ENCODE results near the gene TBC1D19. TPM values are rescaled to one million over a fixed set of nuclear protein-coding genes. Genes with fewer than 3 reads are reported as not detected.

TBC1D19 gene
- total and polyA plus RNA-seq, 2 donors (not counting 1 experiment from before 2014, with no cell fraction given) = 1.8 to 11.0 TPM

DNA sequence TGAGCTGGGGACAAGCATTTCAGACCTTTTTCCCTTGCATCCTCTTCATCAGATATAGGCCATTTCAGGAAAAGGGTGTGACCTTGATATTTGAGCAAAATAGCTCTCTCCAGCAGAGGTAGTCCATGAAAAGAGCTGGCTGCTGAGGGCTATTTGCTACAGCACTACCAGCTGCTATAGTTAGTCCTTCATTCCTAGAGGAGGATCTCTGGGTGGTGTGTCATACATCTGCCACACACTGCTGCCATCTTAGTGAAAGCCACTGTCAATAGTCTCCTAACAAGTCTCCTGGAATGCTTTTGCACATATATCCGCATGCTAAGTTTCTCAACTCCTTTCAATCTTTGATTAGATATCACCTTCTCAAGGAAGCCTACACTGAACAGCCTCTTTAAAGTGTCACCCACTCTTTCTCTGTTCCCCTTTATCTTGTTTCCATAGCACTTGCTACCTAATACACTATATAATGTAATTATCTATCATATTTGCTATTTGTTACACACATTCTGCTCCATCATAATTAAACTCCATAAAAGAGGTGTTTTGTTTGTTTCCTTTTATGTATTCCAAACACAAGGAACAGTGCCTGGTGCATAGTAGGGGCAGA, 131.9 kb downstream of the TBC1D19 start:
- no peak overlapping the region for H3K4me3 Mint-ChIP-seq
- H3K4me3 ChIP-seq (ENCODE audit: control extremely low read depth in 1 of 5, extremely low read depth in 1 of 5, insufficient read depth in 1 of 5, low read depth in 2 of 5, low read length in 4 of 5) = no peak overlapping the region
- H2AFZ ChIP-seq (ENCODE audit: insufficient read depth, low read depth, low read length, poor library complexity, severe bottlenecking) = no peak overlapping the region
- H3K4me2 ChIP-seq (replicated peaks; ENCODE audit: low read depth, low read length, poor library complexity, severe bottlenecking) = no peak overlapping the region
- no peaks in the 10 kb centered on the region for H3K36me3 ChIP-seq (replicated peaks in 1 of 2; ENCODE audit: control extremely low read depth in 1 of 2, control insufficient read depth in 1 of 2, extremely low read depth in 1 of 2, insufficient read depth in 2 of 2, low read length in 1 of 2)
- no peaks in the 10 kb centered on the region for H3K9me3 ChIP-seq (ENCODE audit: control extremely low read depth in 1 of 3, control insufficient read depth in 2 of 3, insufficient read depth in 1 of 3, low read length in 2 of 3)
- POLR2A ChIA-PET = no interaction called here
- no peak overlapping the region for H3K27ac Mint-ChIP-seq
- H3K79me2 ChIP-seq (ENCODE audit: control insufficient read depth, insufficient read depth, low read length) = no peaks in the 10 kb centered on the region
- no peaks in the 10 kb centered on the region for H3K9me3 Mint-ChIP-seq (ENCODE audit: insufficient read depth)
- no peak overlapping the region for H3K9ac ChIP-seq (ENCODE audit: low read length)
- 100% methylated on average over 1 of the region's 1 CpG for WGBS (ENCODE audit: insufficient coverage)
- no peaks in the 10 kb centered on the region for H3K4me1 Mint-ChIP-seq
- ATAC-seq (ENCODE audit: low read depth) (no peak), DNase-seq (no peak)
- CTCF ChIA-PET = interaction anchor here (1.2 kb wide), 1 partner anchor 256 kb away, joined by 3 read pairs; no protein-coding TSS in a partner anchor
- no peaks in the 10 kb centered on the region for H3K4me1 ChIP-seq (ENCODE audit: control insufficient read depth in 2 of 2, insufficient read depth in 2 of 2, low read length in 2 of 2)
- intact Hi-C loops (cut with micrococcal nuclease) = no loop called here
- no peaks in the 10 kb centered on the region for H3K27me3 Mint-ChIP-seq
- H4K20me1 ChIP-seq (ENCODE audit: control insufficient read depth, insufficient read depth, low read length, poor library complexity, severe bottlenecking) = no peaks in the 10 kb centered on the region
- no peak overlapping the region for H3K27ac ChIP-seq (ENCODE audit: low read length in 2 of 2)
- TF ChIP-seq CTCF (IDR thresholded peaks at IDR 0.05) (no peak), EZH2 (IDR thresholded peaks at IDR 0.05; ENCODE audit: borderline replicate concordance, insufficient read depth, low read depth, low read length, poor library complexity, severe bottlenecking) (no peak)
- H3K27me3 ChIP-seq (replicated peaks in 1 of 4; ENCODE audit: control extremely low read depth in 1 of 4, control insufficient read depth in 3 of 4, insufficient read depth in 4 of 4, low read length in 3 of 4) = no peaks in the 10 kb centered on the region

- Mint-ChIP-seq H3K9me3 (ENCODE audit: insufficient read depth) (no peaks in the 10 kb centered on the region), H3K4me3 (no peak overlapping the region), H3K27ac (no peak overlapping the region), H3K4me1 (no peaks in the 10 kb centered on the region), H3K27me3 (no peaks in the 10 kb centered on the region)
- H3K9me3 ChIP-seq (ENCODE audit: control extremely low read depth in 1 of 3, control insufficient read depth in 2 of 3, insufficient read depth in 1 of 3, low read length in 2 of 3) = no peaks in the 10 kb centered on the region
- TF ChIP-seq EZH2 (IDR thresholded peaks at IDR 0.05; ENCODE audit: borderline replicate concordance, insufficient read depth, low read depth, low read length, poor library complexity, severe bottlenecking) = no peak
- TF ChIP-seq CTCF (IDR thresholded peaks at IDR 0.05) = no peak
- H3K36me3 ChIP-seq (replicated peaks in 1 of 2; ENCODE audit: control extremely low read depth in 1 of 2, control insufficient read depth in 1 of 2, extremely low read depth in 1 of 2, insufficient read depth in 2 of 2, low read length in 1 of 2) = no peaks in the 10 kb centered on the region
- ATAC-seq (ENCODE audit: low read depth) (no peak), DNase-seq (no peak)
- H3K9ac ChIP-seq (ENCODE audit: low read length) = no peak overlapping the region
- H4K20me1 ChIP-seq (ENCODE audit: control insufficient read depth, insufficient read depth, low read length, poor library complexity, severe bottlenecking) = no peaks in the 10 kb centered on the region
- no peaks in the 10 kb centered on the region for H3K79me2 ChIP-seq (ENCODE audit: control insufficient read depth, insufficient read depth, low read length)
- H3K4me1 ChIP-seq (ENCODE audit: control insufficient read depth in 2 of 2, insufficient read depth in 2 of 2, low read length in 2 of 2) = no peaks in the 10 kb centered on the region
- 87% methylated on average over 2 of the region's 2 CpGs for WGBS (ENCODE audit: insufficient coverage)
- no peak overlapping the region for H2AFZ ChIP-seq (ENCODE audit: insufficient read depth, low read depth, low read length, poor library complexity, severe bottlenecking)
- H3K27me3 ChIP-seq (replicated peaks in 1 of 4; ENCODE audit: control extremely low read depth in 1 of 4, control insufficient read depth in 3 of 4, insufficient read depth in 4 of 4, low read length in 3 of 4) = no peaks in the 10 kb centered on the region
- ChIA-PET POLR2A (no interaction called here), CTCF (no interaction called here)
- no peak overlapping the region for H3K4me3 ChIP-seq (ENCODE audit: control extremely low read depth in 1 of 5, extremely low read depth in 1 of 5, insufficient read depth in 1 of 5, low read depth in 2 of 5, low read length in 4 of 5)
- no peak overlapping the region for H3K4me2 ChIP-seq (replicated peaks; ENCODE audit: low read depth, low read length, poor library complexity, severe bottlenecking)
- no peak overlapping the region for H3K27ac ChIP-seq (ENCODE audit: low read length in 2 of 2)
- intact Hi-C loops (cut with micrococcal nuclease) = no loop called here
These were observed 133.4 kb downstream of the TBC1D19 start for GRCh38 chr4:26717332-26717731.
